Measurements from ENCODE around the gene GRIK4. TPM values are rescaled to one million over a fixed set of nuclear protein-coding genes. Genes with fewer than 3 reads are reported as not detected.

GRIK4 gene
- total RNA-seq, 1 experiment from 2014 or later: not detected

DNA sequence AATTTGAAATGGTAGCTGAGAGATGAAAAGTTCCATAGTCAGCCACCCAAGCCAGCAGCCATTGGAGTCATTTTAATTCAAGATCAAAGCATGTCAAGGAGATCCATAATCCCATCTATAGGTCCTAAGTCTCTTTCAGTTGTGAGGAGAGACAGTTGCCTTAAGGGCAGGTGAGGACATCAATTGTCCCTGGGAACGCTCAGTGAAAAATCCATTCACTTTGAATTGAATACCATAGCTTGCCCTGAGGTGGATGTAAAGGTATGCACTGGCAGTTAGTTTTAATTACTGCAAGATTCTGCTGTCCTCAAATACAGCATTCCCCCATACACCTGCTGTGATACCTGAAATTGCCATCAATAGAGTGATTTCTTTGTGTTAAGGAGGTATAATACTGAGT lies 487.0 kb downstream of the GRIK4 start:
- Mint-ChIP-seq H3K27me3 (ENCODE audit: insufficient read depth, unreplicated experiment) (peaks cover 58% of the 10 kb centered on the region), H3K4me1 (ENCODE audit: insufficient read depth, unreplicated experiment) (no peaks in the 10 kb centered on the region), H3K4me3 (ENCODE audit: unreplicated experiment) (no peak overlapping the region), H3K9me3 (ENCODE audit: unreplicated experiment) (no peaks in the 10 kb centered on the region), H3K36me3 (ENCODE audit: insufficient read depth, unreplicated experiment) (no peaks in the 10 kb centered on the region), H3K27ac (ENCODE audit: low read depth, unreplicated experiment) (no peak overlapping the region)
- intact Hi-C loops (cut with micrococcal nuclease): no loop called here
- no peak for TF ChIP-seq CTCF (IDR thresholded peaks at IDR 0.05; ENCODE audit: unreplicated experiment)
- no peak for DNase-seq (ENCODE audit: unreplicated experiment)
- no TSS peak for BruUV-seq (replicated peaks)
- ChIA-PET CTCF (interaction anchor here (0.6 kb wide), 1 partner anchor 68 kb away, joined by 3 read pairs; no protein-coding TSS in a partner anchor), POLR2A (interaction anchor here (1.2 kb wide), 1 partner anchor 24 kb away, joined by 3 read pairs; no protein-coding TSS in a partner anchor)

DNA sequence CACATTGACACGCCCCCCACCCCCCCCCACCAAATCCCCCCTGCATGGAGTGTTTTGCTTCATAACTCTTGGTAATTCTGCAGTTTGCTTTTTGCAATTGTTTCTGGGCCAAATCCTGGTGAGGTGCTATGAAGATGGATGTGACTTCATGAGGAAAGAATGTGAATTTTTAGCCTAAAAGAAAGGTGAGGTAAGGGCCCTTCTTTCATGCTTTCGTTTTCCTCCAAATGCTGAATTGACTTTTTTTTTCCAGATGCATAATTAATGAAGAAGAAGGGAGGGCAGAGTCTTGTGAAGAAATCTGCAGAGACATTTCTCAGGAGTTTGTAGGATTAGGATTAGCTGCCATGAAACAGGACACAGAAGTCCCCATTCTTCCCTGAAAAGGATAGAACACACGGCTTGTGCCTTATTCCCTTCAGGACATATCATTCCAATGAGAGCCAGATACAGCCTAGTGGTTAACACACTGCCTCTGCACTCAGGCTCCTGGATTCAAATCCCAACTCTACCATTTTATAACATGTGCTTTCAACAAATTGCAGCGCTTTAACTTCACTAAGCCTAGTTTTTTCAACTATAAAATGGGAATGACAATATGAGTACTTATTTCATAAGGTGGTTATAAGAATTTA lies 492.8 kb downstream of the GRIK4 start:
- TF ChIP-seq CTCF (IDR thresholded peaks at IDR 0.05; ENCODE audit: unreplicated experiment): no peak
- Mint-ChIP-seq H3K9me3 (ENCODE audit: unreplicated experiment) (peaks cover 6% of the 10 kb centered on the region), H3K4me1 (ENCODE audit: insufficient read depth, unreplicated experiment) (no peaks in the 10 kb centered on the region), H3K36me3 (ENCODE audit: insufficient read depth, unreplicated experiment) (no peaks in the 10 kb centered on the region), H3K4me3 (ENCODE audit: unreplicated experiment) (no peak overlapping the region), H3K27me3 (ENCODE audit: insufficient read depth, unreplicated experiment) (peaks cover 55% of the 10 kb centered on the region), H3K27ac (ENCODE audit: low read depth, unreplicated experiment) (no peak overlapping the region)
- no peak for DNase-seq (ENCODE audit: unreplicated experiment)
- ChIA-PET POLR2A (no interaction called here), CTCF (interaction anchor here (0.5 kb wide), 1 partner anchor 808 kb away, joined by 5 read pairs; no protein-coding TSS in a partner anchor)
- no TSS peak for BruUV-seq (replicated peaks)
- intact Hi-C loops (cut with micrococcal nuclease): no loop called here

DNA sequence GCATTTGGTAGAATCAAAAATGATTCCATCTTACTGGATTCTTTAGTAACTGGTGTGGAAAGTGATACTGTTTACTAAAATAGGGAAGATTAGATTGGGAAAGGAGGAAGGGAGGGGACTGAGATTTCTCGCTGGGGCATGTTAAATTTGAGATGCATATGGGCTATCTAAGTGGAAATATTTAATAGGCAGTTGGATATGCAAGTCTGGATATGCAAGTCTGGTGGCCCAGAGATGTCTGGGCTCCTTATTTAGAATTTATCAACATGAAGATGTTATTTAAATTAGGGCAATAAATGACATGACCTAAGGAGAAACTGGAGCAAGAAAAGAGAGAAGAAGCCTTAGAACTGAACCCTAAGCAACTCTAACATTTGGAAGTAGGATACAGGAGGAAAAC lies 495.4 kb downstream of the GRIK4 start:
- POLR2A ChIA-PET: no interaction called here
- BruUV-seq (replicated peaks): no TSS peak
- Mint-ChIP-seq H3K4me3 (ENCODE audit: unreplicated experiment) (no peak overlapping the region), H3K4me1 (ENCODE audit: insufficient read depth, unreplicated experiment) (no peaks in the 10 kb centered on the region), H3K27me3 (ENCODE audit: insufficient read depth, unreplicated experiment) (peaks cover 55% of the 10 kb centered on the region), H3K9me3 (ENCODE audit: unreplicated experiment) (peaks cover 6% of the 10 kb centered on the region), H3K36me3 (ENCODE audit: insufficient read depth, unreplicated experiment) (no peaks in the 10 kb centered on the region), H3K27ac (ENCODE audit: low read depth, unreplicated experiment) (no peak overlapping the region)
- no peak for DNase-seq (ENCODE audit: unreplicated experiment)
- intact Hi-C loops (cut with micrococcal nuclease): no loop called here
- TF ChIP-seq CTCF (IDR thresholded peaks at IDR 0.05; ENCODE audit: unreplicated experiment): no peak
- CTCF ChIA-PET: no interaction called here

DNA sequence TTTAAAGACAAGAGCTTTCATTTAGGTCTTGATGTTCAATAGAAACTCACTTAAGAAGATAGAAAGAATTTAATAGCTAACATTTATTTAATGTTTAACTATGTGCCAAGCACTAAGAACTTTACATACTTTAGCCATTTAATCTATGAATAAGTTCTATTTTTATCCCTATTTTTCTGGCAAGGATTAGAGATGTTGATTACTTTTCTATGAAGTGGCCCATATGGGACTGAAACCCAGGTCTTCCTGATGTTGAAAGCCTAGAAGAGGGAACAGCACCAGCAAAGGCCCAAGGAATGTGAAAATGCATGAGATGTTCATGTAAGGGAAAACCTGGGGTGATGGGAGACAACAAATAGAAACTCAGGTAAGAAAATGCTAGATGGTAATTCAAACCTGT lies 497.0 kb downstream of the GRIK4 start:
- intact Hi-C loops (cut with micrococcal nuclease): no loop called here

More for the DNA sequence above, 497.0 kb downstream of the GRIK4 start:
- H3K36me3 Mint-ChIP-seq (ENCODE audit: insufficient read depth, unreplicated experiment): no peaks in the 10 kb centered on the region
- CTCF ChIA-PET: interaction anchor here (0.7 kb wide), 1 partner anchor 1208 kb away, joined by 3 read pairs; no protein-coding TSS in a partner anchor
- H3K4me3 Mint-ChIP-seq (ENCODE audit: unreplicated experiment): no peak overlapping the region
- TF ChIP-seq CTCF (IDR thresholded peaks at IDR 0.05; ENCODE audit: unreplicated experiment): no peak
- no peak for DNase-seq (ENCODE audit: unreplicated experiment)
- H3K27me3 Mint-ChIP-seq (ENCODE audit: insufficient read depth, unreplicated experiment): peaks cover 39% of the 10 kb centered on the region
- H3K9me3 Mint-ChIP-seq (ENCODE audit: unreplicated experiment): peaks cover 6% of the 10 kb centered on the region
- BruUV-seq (replicated peaks): no TSS peak
- no peaks in the 10 kb centered on the region for H3K4me1 Mint-ChIP-seq (ENCODE audit: insufficient read depth, unreplicated experiment)
- H3K27ac Mint-ChIP-seq (ENCODE audit: low read depth, unreplicated experiment): no peak overlapping the region
- POLR2A ChIA-PET: no interaction called here

Data from MCF 10A (cell line).